ENCODE results near the gene CAPN13.

DNA sequence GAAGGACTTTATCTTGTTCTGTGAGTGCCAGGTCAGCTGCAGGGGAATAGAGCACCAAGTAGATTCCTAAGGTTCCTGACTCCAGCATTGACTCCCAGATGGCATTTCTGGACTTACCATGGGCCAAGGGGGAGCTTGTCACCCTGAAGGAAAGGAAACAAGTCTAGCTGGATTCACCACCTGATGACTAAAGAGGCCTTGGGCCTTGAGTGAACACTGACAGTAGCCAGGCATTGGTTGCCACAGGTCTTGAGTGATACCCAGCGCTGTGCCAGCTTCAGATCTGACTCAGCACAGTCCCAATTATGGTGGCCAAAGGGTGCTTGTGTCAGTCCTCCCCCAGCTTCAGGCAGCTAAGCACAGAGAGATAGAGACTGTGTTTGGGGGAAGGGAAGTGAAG lies 40.1 kb upstream of the CAPN13 start:
- TF ChIP-seq POLR2AphosphoS5 (IDR thresholded peaks at IDR 0.05; ENCODE audit: low read depth, low read length) (no peak), EZH2phosphoT487 (IDR thresholded peaks at IDR 0.05; ENCODE audit: borderline replicate concordance, low read depth) (no peak), EP300 (IDR thresholded peaks at IDR 0.05; ENCODE audit: borderline replicate concordance in 1 of 2, low read depth in 1 of 2, low read length in 1 of 2) (no peak), RFX5 (IDR thresholded peaks at IDR 0.05; ENCODE audit: low read length) (no peak), NRF1 (IDR thresholded peaks at IDR 0.05; ENCODE audit: low read depth, low read length) (no peak), GABPA (IDR thresholded peaks at IDR 0.05; ENCODE audit: low read depth) (no peak), TAF1 (IDR thresholded peaks at IDR 0.05; ENCODE audit: borderline replicate concordance, low read depth, low read length) (no peak), JUND (IDR thresholded peaks at IDR 0.05) (no peak)
- TF ChIP-seq, protein P1, sequence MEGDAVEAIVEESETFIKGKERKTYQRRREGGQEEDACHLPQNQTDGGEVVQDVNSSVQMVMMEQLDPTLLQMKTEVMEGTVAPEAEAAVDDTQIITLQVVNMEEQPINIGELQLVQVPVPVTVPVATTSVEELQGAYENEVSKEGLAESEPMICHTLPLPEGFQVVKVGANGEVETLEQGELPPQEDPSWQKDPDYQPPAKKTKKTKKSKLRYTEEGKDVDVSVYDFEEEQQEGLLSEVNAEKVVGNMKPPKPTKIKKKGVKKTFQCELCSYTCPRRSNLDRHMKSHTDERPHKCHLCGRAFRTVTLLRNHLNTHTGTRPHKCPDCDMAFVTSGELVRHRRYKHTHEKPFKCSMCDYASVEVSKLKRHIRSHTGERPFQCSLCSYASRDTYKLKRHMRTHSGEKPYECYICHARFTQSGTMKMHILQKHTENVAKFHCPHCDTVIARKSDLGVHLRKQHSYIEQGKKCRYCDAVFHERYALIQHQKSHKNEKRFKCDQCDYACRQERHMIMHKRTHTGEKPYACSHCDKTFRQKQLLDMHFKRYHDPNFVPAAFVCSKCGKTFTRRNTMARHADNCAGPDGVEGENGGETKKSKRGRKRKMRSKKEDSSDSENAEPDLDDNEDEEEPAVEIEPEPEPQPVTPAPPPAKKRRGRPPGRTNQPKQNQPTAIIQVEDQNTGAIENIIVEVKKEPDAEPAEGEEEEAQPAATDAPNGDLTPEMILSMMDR (IDR thresholded peaks at IDR 0.05), result no peak
- TF ChIP-seq, protein P2, sequence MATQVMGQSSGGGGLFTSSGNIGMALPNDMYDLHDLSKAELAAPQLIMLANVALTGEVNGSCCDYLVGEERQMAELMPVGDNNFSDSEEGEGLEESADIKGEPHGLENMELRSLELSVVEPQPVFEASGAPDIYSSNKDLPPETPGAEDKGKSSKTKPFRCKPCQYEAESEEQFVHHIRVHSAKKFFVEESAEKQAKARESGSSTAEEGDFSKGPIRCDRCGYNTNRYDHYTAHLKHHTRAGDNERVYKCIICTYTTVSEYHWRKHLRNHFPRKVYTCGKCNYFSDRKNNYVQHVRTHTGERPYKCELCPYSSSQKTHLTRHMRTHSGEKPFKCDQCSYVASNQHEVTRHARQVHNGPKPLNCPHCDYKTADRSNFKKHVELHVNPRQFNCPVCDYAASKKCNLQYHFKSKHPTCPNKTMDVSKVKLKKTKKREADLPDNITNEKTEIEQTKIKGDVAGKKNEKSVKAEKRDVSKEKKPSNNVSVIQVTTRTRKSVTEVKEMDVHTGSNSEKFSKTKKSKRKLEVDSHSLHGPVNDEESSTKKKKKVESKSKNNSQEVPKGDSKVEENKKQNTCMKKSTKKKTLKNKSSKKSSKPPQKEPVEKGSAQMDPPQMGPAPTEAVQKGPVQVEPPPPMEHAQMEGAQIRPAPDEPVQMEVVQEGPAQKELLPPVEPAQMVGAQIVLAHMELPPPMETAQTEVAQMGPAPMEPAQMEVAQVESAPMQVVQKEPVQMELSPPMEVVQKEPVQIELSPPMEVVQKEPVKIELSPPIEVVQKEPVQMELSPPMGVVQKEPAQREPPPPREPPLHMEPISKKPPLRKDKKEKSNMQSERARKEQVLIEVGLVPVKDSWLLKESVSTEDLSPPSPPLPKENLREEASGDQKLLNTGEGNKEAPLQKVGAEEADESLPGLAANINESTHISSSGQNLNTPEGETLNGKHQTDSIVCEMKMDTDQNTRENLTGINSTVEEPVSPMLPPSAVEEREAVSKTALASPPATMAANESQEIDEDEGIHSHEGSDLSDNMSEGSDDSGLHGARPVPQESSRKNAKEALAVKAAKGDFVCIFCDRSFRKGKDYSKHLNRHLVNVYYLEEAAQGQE (IDR thresholded peaks at IDR 0.05; ENCODE audit: low read depth, low read length), result no peak
- TF ChIP-seq, protein P3, sequence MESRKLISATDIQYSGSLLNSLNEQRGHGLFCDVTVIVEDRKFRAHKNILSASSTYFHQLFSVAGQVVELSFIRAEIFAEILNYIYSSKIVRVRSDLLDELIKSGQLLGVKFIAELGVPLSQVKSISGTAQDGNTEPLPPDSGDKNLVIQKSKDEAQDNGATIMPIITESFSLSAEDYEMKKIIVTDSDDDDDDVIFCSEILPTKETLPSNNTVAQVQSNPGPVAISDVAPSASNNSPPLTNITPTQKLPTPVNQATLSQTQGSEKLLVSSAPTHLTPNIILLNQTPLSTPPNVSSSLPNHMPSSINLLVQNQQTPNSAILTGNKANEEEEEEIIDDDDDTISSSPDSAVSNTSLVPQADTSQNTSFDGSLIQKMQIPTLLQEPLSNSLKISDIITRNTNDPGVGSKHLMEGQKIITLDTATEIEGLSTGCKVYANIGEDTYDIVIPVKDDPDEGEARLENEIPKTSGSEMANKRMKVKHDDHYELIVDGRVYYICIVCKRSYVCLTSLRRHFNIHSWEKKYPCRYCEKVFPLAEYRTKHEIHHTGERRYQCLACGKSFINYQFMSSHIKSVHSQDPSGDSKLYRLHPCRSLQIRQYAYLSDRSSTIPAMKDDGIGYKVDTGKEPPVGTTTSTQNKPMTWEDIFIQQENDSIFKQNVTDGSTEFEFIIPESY (IDR thresholded peaks at IDR 0.05; ENCODE audit: borderline replicate concordance, low read depth), result no peak

Measured in SK-N-SH (cell line).